AG20443 (cell line): ENCODE data around the gene SMOC1.

Source experiments
- DNase-seq: peaks from one replicate; pipeline ENCODE4 v3.0.0; 2012; ENCODE audit warnings: low spot score, mixed read lengths

Gene SMOC1

DNA sequence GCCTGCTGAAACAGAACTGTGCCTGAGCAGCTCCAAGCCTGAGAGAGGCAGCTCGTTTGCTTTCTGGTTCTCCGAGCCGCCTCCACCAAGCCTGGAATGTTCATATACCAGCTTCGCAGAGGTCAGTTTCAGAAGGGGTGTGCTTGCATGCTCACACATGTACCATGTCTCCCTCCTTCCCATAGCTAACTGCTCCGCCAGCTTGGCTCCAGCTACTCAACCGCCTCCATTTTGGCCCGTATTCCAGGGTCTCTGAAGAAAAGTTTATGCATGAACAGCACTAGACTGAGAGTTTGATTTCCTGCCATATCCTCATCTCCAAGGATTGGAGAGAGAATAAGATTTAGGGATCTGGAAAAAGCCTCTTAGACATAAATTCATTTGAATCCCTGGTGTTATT is 103.7 kb downstream of the SMOC1 start:
- no peak for DNase-seq

DNA sequence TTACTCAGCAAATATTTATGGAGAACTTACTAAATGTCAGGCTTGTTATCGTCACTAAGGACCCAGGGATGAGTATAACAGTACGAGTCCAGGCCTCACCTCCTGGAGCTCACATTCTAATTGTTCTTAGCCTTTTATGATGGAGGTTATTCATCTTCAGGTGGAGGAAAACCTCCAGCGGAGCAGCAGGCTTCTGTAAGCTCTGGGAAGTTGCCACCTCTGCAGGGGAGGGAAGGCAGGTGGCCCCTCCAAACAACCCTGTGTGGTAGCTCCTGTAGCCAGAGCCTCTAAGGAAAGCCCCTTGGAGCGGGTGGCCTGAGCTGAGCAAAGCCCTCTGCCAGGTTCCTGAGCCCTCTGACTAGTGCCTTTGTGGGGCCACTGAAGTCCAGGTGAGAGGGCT is 104.1 kb downstream of the SMOC1 start:
- no peak for DNase-seq

GRCh38 chr14:69985463-69985862 is 106.2 kb downstream of the SMOC1 start:
- DNase-seq = no peak

DNA sequence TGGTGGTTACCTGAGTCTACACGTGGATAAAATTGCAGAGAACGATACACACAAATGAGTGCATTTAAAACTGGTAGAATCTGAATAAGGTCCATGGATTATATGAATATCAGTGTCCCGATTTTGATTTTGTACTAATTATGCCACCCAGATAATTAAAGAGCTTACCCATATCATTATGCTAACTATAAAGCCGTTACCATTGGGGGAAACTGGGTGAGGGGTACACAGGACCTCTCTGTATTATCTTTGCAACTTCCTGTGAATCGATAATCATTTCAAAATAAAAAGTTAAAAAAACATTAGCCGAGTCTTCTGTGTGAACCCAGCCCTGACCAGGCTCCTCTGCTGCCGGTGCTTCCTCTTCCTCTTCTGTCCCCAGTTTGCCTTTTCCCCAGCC is 107.1 kb downstream of the SMOC1 start:
- no peak for DNase-seq

- no peak for DNase-seq
These were observed 108.3 kb downstream of the SMOC1 start for GRCh38 chr14:69987406-69988121.

- no peak for DNase-seq
These were observed 109.8 kb downstream of the SMOC1 start for GRCh38 chr14:69988979-69989378.

DNA sequence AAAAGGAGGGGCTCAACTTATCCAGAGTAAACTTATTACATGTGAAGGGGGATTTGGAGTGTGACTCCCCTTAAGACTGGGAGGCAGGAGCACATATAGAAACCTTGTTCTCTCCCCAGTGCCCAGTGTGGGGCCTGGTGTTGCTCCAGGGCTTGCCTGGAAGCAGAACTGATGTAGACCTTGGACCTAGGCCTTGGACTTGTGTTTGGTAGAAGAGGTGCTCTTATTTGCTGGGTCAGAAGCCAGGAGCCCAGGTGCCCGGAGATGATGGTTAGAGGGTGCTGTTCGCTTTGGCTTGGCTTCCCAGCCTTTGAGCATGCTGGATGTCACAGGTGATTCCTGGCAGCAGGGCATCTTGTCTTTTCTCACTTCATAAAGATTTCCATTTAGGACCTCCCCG is 110.4 kb downstream of the SMOC1 start:
- DNase-seq = no peak

GRCh38 chr14:69990323-69990722 is 111.1 kb downstream of the SMOC1 start:
- no peak for DNase-seq

GRCh38 chr14:69991422-69991821 is 112.2 kb downstream of the SMOC1 start:
- DNase-seq = no peak

GRCh38 chr14:69992564-69992963 is 113.3 kb downstream of the SMOC1 start:
- no peak for DNase-seq

- DNase-seq = no peak
These were observed 114.1 kb downstream of the SMOC1 start for GRCh38 chr14:69993326-69993725.

GRCh38 chr14:69994002-69994401 is 114.8 kb downstream of the SMOC1 start:
- DNase-seq = no peak

DNA sequence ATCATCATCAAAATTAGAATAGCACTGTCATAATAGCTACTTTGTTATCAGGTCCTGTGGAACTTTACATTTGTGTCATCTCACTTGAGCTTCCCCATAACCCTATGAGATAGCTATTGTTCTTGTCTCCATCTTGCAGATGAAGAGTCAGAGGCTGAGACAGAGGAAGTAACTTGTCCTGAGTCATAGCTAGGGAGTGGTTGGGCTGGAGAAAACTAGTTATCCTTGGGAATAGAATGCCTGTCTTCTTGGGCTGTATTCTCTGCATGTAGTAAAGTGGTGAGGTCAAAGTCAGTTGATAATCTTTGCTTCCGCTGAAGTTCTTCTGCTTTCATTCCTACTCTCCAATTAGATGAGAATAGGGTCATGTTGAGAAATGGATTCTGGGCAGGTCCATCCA is 117.0 kb downstream of the SMOC1 start:
- DNase-seq = no peak

DNA sequence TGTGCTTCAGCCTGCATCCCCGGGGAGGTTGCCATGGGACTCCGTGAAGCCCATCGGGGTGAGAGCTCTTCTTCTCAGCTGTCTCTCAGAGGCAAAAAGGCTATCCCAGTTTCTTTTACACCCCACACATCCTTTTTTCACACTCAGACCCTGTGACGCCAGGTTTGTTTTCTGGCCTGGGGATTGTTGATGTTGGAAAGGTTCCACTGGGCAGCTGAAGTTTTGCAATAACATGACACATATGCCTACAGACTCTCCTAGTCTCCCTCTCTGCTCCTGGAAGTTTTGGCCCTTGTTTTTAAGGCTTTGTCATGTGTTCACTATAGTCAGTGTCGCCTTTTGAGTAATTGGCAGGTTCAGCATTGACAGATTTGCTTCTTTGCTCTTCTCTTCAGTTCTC is 118.6 kb downstream of the SMOC1 start:
- DNase-seq = no peak

- no peak for DNase-seq
These were observed 120.1 kb downstream of the SMOC1 start for GRCh38 chr14:69999261-69999674.

- DNase-seq = no peak
These were observed 121.4 kb downstream of the SMOC1 start for GRCh38 chr14:70000601-70001000.

DNA sequence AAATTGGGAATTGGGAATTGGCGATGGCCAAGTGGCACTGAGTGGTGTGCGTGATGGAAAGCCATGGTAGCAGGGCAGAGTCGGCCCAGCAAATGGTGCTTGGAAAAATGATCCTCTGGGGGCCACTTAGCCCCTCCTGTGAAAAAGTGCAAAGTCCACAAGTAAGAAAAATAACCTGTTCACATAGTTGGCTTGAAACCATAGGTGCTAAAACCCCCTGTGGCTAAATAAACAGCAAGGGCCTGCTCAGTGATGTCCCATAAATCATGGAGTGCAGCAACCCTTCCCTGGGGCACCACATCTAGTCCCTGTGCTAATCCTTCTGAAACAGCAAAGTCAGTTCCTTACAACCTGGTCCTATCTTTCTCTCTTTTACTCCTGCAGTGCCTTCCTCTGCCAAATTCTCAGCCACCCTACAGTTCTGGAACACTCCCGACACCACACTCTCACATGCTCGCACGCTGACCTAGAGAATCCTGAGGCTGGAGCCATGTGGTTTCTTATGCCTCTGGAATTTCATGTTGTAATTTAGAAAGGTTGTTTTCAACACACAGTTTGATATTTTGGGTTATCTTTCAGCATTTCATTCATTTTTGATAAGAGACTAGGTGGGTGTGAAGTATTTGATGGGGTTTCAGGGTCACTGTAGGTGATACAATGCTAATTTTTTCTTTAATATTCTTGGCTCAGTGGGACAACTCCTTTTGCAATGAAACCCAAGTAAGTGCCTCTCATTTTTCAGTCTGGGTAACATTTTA is 123.6 kb downstream of the SMOC1 start:
- DNase-seq = no peak

- no peak for DNase-seq
These were observed 125.6 kb downstream of the SMOC1 start for GRCh38 chr14:70004791-70005190.

DNA sequence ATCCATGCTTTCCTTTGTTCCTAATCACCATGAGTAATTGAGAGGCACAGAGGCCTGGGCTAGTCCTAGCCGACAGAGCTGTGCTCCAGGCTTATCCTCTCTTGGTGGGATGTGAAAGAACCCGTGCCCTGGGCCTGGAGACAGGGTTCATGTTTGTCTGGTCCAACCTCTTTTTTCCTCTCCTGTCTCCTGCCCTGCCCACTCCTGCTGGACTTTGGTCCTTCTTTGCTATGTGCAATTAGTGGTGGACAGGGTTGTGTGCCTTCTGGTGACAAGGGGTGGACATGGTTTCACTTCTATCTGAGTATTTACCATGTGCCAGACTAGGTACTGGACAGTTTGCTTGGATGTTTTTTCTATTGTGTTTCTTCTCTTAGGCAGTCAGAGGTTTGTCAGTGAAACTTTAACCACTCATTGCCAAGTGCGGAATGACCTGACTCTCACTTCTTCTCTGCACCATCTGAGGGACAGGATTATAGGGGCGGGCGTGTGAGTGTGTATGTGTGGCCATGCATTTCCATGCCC is 126.1 kb downstream of the SMOC1 start:
- DNase-seq = no peak

DNA sequence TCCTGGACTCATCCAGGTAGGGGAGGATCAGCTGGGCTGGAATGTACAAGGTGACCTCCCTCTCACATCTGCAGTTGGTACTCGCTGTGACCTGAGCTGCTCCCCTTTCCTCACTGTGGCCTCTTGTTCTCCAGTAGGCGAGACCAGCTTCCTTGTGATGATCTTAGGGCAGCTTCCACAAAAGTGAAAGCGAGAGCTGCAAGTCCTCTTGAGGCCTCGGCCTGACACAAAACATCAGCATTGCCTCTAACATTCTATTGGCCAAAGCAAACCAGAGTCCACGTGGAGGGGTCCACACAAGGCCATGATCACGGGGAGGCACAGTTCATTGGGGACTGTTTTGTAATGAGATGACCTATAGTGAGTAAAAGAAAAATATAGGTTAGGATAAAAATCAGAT is 127.5 kb downstream of the SMOC1 start:
- DNase-seq = no peak

DNA sequence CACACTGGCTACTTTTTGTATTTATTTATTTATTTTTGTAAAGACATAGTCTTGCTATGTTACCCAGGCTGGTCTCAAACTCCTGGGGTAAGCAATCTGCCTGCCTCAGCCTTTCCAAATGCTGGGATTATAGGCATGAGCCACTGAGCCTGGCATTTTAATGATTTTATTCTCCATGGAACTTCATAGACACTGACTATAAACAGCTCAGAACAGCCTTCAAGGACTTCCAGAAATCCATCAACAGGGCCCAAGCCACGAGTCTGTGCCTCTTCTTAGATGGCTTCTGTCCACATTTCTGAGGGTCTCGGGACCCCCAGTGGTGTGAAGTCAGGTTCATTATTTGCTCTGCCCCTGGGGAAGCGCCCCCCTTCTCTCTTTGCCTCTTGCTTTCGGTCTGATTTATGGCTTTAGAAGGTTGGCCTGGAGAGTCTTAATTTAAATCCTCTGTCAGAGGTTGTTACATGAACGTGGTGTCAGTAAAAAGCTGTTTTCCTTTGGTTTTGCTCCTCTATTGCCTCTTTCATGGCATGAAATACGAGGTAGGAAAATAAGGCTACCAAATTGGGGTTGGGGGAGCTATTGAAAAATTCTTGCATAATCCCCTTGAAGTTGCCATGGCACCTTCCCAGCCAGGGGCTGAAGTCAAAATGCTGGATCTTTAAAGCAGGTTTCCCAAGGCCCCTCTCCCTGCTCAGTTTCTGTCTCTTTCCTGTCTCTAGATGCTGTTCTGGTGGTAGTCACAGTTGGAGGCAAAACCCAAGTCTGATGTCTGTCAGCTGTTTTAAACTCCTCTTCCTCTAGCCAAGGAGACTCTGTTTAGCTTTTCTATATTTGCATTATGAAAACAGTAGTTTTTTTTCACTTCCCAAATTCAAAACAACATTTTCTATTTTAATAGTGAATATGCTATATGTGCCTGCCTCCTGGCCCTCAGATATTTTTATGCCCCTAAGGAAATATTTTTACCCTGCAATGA is 129.4 kb downstream of the SMOC1 start:
- no peak for DNase-seq

GRCh38 chr14:70009961-70010360 is 130.7 kb downstream of the SMOC1 start:
- no peak for DNase-seq
